ENCODE measurements around the gene SGTA. TPM values are rescaled to one million over a fixed set of nuclear protein-coding genes. Genes with fewer than 3 reads are reported as not detected.
A peak's percentile ranks its signal among the peaks of the same experiment; 100 is the strongest.
"Not testable (repeated sequence)": the region's sequence is repeated elsewhere in the genome, so short reads cannot be mapped to it uniquely, and the experiment has no call there.

The SGTA gene
- 10 to 100 TPM; 49.3 to 58.6 TPM for total RNA-seq

GRCh38 chr19:2782936-2783780, at the start of gene SGTA:
Gene SGTA, minus strand, starts transcription at chr19:2783273. Its CDS starts 14,205 bp downstream, at chr19:2769068.
- peaks cover 10% of the 10 kb centered on the region for H3K36me3 Mint-ChIP-seq
- peak within 1 kb of the TSS; percentile 92 for H3K27ac Mint-ChIP-seq
- DNase-seq = peak; percentile 99
- CTCF ChIA-PET = interaction anchor here (0.8 to 1.7 kb wide), 5 partner anchors 18 to 167 kb away, joined by 3 to 4 read pairs (median 3); no protein-coding TSS in a partner anchor
- H3K4me3 Mint-ChIP-seq = peak within 1 kb of the TSS; percentile 88
- H3K9me3 Mint-ChIP-seq (ENCODE audit: low read depth) = no peaks in the 10 kb centered on the region
- no peaks in the 10 kb centered on the region for H3K27me3 Mint-ChIP-seq
- peak; percentile 69 for ATAC-seq
- peaks cover 62% of the 10 kb centered on the region for H3K4me1 Mint-ChIP-seq

GRCh38 chr19:2827840-2828489, 44.9 kb upstream of the SGTA start:
- Mint-ChIP-seq H3K27ac (no peak overlapping the region), H3K4me1 (peaks cover 4% of the 10 kb centered on the region), H3K4me3 (no peak overlapping the region), H3K36me3 (peaks cover 20% of the 10 kb centered on the region), H3K27me3 (no peaks in the 10 kb centered on the region), H3K9me3 (ENCODE audit: low read depth) (peaks cover 22% of the 10 kb centered on the region)
- ATAC-seq (no peak), DNase-seq (no peak)
- CTCF ChIA-PET = interaction anchor here (1.0 kb wide), 1 partner anchor 59 kb away, joined by 3 read pairs; no protein-coding TSS in a partner anchor

DNA sequence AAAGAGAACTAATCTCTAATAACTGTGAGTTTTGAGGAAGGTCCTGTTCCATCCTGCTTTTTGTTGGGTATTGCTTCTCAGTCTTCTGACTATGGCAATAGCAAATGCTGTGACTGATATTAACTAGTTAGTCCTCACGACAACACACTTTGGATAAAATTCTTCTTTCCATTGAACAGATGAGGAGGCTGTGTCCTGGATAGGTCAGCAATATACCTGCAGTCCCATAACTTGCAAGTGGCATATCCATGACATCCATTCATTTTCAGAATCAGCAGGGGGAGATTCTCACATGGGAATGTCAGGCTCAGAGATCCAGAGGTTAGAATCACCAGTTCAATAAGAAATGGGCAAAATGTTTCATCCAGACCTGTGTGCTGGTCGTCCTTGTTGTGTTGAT, 43.9 kb upstream of the SGTA start:
- Mint-ChIP-seq H3K9me3 (ENCODE audit: low read depth) (peaks cover 18% of the 10 kb centered on the region), H3K4me1 (peaks cover 4% of the 10 kb centered on the region), H3K4me3 (no peak overlapping the region), H3K36me3 (peaks cover 16% of the 10 kb centered on the region), H3K27me3 (no peaks in the 10 kb centered on the region), H3K27ac (no peak overlapping the region)
- CTCF ChIA-PET = no interaction called here
- ATAC-seq = no peak
- no peak for DNase-seq

GRCh38 chr19:2824129-2824528, 41.1 kb upstream of the SGTA start:
- no peak for ATAC-seq
- Mint-ChIP-seq H3K27ac (no peak overlapping the region), H3K36me3 (peaks cover 16% of the 10 kb centered on the region), H3K27me3 (no peaks in the 10 kb centered on the region), H3K4me1 (peaks cover 9% of the 10 kb centered on the region), H3K4me3 (no peak overlapping the region), H3K9me3 (ENCODE audit: low read depth) (peaks cover 12% of the 10 kb centered on the region)
- CTCF ChIA-PET = no interaction called here
- DNase-seq = no peak

DNA sequence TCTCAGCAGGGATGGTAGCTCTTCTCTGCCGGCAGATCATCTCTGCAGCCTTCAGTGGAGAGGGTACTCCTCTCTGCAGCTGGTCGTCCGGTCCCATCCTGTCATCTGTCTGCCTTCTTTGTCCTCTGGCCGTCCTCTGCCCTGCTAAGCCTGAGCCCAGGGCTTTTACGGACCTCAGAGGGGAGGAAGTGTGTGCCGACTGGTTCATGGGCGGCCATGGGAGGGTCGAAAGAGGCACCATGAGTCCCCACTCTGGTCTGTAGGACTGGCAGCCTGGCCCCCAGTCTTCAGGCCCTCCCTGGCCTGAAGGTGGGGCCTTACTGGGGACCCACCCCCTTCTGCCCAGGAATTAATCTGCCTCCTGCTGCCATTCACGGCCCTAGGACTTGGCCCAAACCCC, 40.6 kb upstream of the SGTA start:
- ATAC-seq (no peak), DNase-seq (no peak)
- no peaks in the 10 kb centered on the region for H3K27me3 Mint-ChIP-seq
- peaks cover 14% of the 10 kb centered on the region for H3K36me3 Mint-ChIP-seq
- peaks cover 10% of the 10 kb centered on the region for H3K9me3 Mint-ChIP-seq (ENCODE audit: low read depth)
- H3K27ac Mint-ChIP-seq = no peak overlapping the region
- CTCF ChIA-PET = no interaction called here
- no peak overlapping the region for H3K4me3 Mint-ChIP-seq
- H3K4me1 Mint-ChIP-seq = peaks cover 9% of the 10 kb centered on the region

DNA sequence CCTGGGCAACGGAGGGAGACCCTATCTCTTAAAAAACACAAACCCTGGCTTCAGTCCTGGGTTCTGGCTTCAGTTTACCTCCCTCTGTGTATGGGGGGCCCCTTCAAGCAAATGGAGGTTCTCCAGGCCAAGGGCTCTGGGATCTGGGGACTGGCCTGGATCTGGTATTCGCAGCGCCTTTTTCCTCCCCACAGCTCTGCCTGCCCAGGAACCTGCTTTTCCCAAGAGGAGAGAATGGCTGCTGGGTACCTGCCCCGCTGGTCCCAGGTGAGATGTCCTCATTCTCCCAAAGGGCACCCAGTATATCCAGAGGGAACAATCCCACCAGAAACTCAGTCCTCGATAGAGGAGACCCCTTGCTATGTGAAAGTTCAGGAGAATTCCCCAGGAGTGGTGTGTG, 39.8 kb upstream of the SGTA start:
- Mint-ChIP-seq H3K4me3 (no peak overlapping the region), H3K36me3 (peaks cover 9% of the 10 kb centered on the region), H3K27ac (no peak overlapping the region), H3K4me1 (peaks cover 7% of the 10 kb centered on the region), H3K27me3 (no peaks in the 10 kb centered on the region), H3K9me3 (ENCODE audit: low read depth) (peaks cover 8% of the 10 kb centered on the region)
- ATAC-seq (no peak), DNase-seq (no peak)
- CTCF ChIA-PET = interaction anchor here (2.6 kb wide), 1 partner anchor 18 kb away, joined by 8 read pairs; the partner anchor contains the start of gene ZNF555

DNA sequence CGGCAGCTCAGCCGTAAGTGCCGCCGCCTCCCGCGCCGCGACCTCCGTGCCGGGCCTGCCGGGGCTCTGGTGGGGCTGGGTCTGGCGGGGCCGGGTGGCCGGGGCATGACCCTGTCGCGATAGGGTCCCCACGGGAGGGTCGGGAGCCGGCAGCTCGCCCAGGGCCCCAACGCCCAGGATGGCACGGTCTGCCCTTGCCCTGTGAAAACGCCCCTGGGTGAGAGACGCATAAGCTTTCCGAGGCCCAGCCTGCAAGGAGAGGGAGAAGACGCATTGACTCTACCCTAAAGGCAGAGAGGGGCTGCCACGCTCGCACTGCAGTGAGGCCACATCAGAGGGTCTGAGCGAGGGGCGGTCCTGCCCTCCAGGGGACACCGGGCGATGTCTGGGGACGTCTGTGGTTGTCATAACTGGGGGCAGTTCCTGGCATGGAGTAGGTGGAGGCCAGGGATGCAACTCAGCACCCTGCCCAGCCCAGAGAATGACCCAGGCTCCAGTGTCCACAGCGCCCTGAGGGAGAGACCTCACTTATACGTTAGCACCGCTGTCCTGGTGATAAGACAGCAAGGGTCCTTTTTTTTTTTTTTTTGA, 37.1 kb upstream of the SGTA start:
- H3K27ac Mint-ChIP-seq = no peak overlapping the region

GRCh38 chr19:2819540-2820111, 36.6 kb upstream of the SGTA start, which contains the start of gene ZNF554:
Gene ZNF554, plus strand, starts transcription at chr19:2819868. Its CDS starts 204 bp downstream, at chr19:2820072.
- Mint-ChIP-seq H3K9me3 (ENCODE audit: low read depth) (no peaks in the 10 kb centered on the region), H3K27ac (no peak within 1 kb of the TSS), H3K4me1 (peaks cover 7% of the 10 kb centered on the region), H3K27me3 (no peaks in the 10 kb centered on the region), H3K36me3 (no peaks in the 10 kb centered on the region), H3K4me3 (peak within 1 kb of the TSS; percentile 76)
- ATAC-seq (peak; percentile 98), DNase-seq (peak; percentile 98)
- CTCF ChIA-PET = interaction anchor here (0.6 to 1.8 kb wide), 12 partner anchors 16 to 191 kb away, joined by 3 to 5 read pairs (median 3); partner anchors contain the start of genes SGTA, SLC39A3, THOP1 and ZNF555

More for the DNA sequence above, 37.1 kb upstream of the SGTA start:
- Mint-ChIP-seq H3K4me1 (peaks cover 7% of the 10 kb centered on the region), H3K4me3 (peak overlapping the region; percentile 76), H3K36me3 (no peaks in the 10 kb centered on the region), H3K27me3 (no peaks in the 10 kb centered on the region), H3K9me3 (ENCODE audit: low read depth) (no peaks in the 10 kb centered on the region)
- ATAC-seq (peak; percentile 9), DNase-seq (no peak)
- CTCF ChIA-PET = interaction anchor here (0.7 to 1.8 kb wide), 7 partner anchors 16 to 192 kb away, joined by 3 to 5 read pairs (median 4); partner anchors contain the start of genes SLC39A3, THOP1 and ZNF555

- DNase-seq; H3K27ac Mint-ChIP-seq; H3K27me3 Mint-ChIP-seq; H3K36me3 Mint-ChIP-seq; CTCF ChIA-PET; ATAC-seq; H3K4me1 Mint-ChIP-seq; H3K9me3 Mint-ChIP-seq (ENCODE audit: low read depth); H3K4me3 Mint-ChIP-seq: not testable (repeated sequence)
Measured at GRCh38 chr19:2817237-2817829, 34.3 kb upstream of the SGTA start.

GRCh38 chr19:2816641-2817040, 33.6 kb upstream of the SGTA start:
- no peaks in the 10 kb centered on the region for H3K27me3 Mint-ChIP-seq
- DNase-seq (no peak), ATAC-seq (no peak)
- H3K36me3 Mint-ChIP-seq = no peaks in the 10 kb centered on the region
- H3K9me3 Mint-ChIP-seq (ENCODE audit: low read depth) = no peaks in the 10 kb centered on the region
- peaks cover 7% of the 10 kb centered on the region for H3K4me1 Mint-ChIP-seq
- CTCF ChIA-PET = no interaction called here
- no peak overlapping the region for H3K27ac Mint-ChIP-seq
- no peak overlapping the region for H3K4me3 Mint-ChIP-seq

GRCh38 chr19:2815923-2816322, 32.9 kb upstream of the SGTA start:
- CTCF ChIA-PET = no interaction called here
- ATAC-seq (no peak), DNase-seq (no peak)
- no peaks in the 10 kb centered on the region for H3K9me3 Mint-ChIP-seq (ENCODE audit: low read depth)
- peaks cover 7% of the 10 kb centered on the region for H3K4me1 Mint-ChIP-seq
- H3K27me3 Mint-ChIP-seq = no peaks in the 10 kb centered on the region
- H3K4me3 Mint-ChIP-seq = no peak overlapping the region
- no peak overlapping the region for H3K27ac Mint-ChIP-seq
- H3K36me3 Mint-ChIP-seq = no peaks in the 10 kb centered on the region

DNA sequence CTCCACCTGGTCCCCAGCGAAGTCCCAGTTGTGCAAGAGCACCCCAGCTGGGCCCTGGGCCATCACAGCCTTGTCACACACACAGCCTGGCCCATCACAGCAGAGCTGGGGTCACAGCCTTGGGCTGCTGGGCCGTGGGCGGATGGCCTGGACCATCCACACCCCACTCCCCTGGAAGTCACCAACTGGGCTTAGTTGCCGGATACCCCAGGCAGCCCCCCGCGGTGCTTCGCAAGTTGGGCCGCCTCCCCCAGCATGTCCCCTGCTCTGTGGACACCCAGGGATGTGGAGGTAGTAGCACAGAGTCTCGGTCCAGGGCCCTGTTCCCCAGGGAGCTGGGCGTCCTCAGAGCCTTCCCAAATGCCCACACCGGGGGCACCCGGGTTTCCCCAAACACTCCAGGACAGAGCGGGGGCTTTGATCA, 32.1 kb upstream of the SGTA start:
- H3K9me3 Mint-ChIP-seq (ENCODE audit: low read depth) = no peaks in the 10 kb centered on the region
- ATAC-seq (no peak), DNase-seq (no peak)
- CTCF ChIA-PET = no interaction called here
- H3K27me3 Mint-ChIP-seq = no peaks in the 10 kb centered on the region
- H3K4me1 Mint-ChIP-seq = peaks cover 5% of the 10 kb centered on the region
- no peak overlapping the region for H3K27ac Mint-ChIP-seq
- H3K4me3 Mint-ChIP-seq = no peak overlapping the region
- H3K36me3 Mint-ChIP-seq = no peaks in the 10 kb centered on the region

DNA sequence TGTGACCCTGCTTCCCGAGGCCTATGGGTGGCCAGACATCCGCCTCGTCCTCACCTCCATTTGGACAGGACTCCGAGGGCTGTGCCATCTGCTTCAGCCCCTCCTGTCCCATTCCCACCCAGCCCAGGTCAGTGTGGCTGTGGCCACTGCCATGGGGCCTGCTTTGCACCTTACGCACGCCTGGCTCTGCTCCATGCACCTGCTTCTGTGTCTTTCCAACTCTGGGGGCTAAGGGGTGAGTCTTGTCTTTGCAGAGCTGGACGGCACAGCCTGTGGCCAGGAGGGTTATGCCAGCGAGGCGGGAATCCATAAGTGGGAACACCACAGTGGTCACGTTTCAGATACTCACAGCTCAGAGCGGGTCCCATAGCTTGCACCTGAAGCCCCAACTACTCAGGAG, 31.4 kb upstream of the SGTA start:
- Mint-ChIP-seq H3K27me3 (no peaks in the 10 kb centered on the region), H3K36me3 (no peaks in the 10 kb centered on the region), H3K9me3 (ENCODE audit: low read depth) (no peaks in the 10 kb centered on the region), H3K4me3 (no peak overlapping the region), H3K27ac (no peak overlapping the region), H3K4me1 (peaks cover 4% of the 10 kb centered on the region)
- CTCF ChIA-PET = no interaction called here
- no peak for ATAC-seq
- no peak for DNase-seq

All from activated CD8-positive, alpha-beta memory T cell treated with anti-CD3 and anti-CD28 coated beads, Interleukin-2, amount 10 ng/mL, durations not matched to agents 7 days and 5 days (primary cell).